ENCODE data around the gene PSMA1. TPM values are rescaled to one million over a fixed set of nuclear protein-coding genes. Genes with fewer than 3 reads are reported as not detected.

Gene PSMA1
- total and polyA plus RNA-seq, 2 donors (not counting 1 experiment from before 2014, with no cell fraction given), result 165 to 220 TPM

GRCh38 chr11:14499560-14500180 lies 20.5 kb downstream of the PSMA1 start, which contains the start of gene COPB1:
Gene COPB1 (minus strand): TSS chr11:14499811. CDS start chr11:14498928, 883 bp downstream.
- Histone ChIP-seq H3K4me2 (ENCODE audit: extremely low read depth, insufficient read depth, low read length) (peak within 1 kb of the TSS; percentile 90), H3K79me2 (ENCODE audit: control insufficient read depth, insufficient read depth, low read length) (peaks cover 36% of the 10 kb centered on the region), H3K9ac (ENCODE audit: insufficient read depth, low read length) (peak within 1 kb of the TSS; percentile 91), H2AFZ (ENCODE audit: low read length) (peak within 1 kb of the TSS; percentile 75), H3K27me3 (ENCODE audit: control insufficient read depth, insufficient read depth, low read length) (no peaks in the 10 kb centered on the region), H3K4me1 (ENCODE audit: control insufficient read depth, extremely low read depth, insufficient read depth, low read length) (peaks cover 2% of the 10 kb centered on the region), H3K36me3 (ENCODE audit: control insufficient read depth, insufficient read depth, low read length) (peaks cover 2% of the 10 kb centered on the region), H4K20me1 (ENCODE audit: control insufficient read depth, extremely low read depth, insufficient read depth, low read length) (no peaks in the 10 kb centered on the region), H3K9me3 (ENCODE audit: control insufficient read depth, insufficient read depth, low read depth, low read length) (no peaks in the 10 kb centered on the region), H3K4me3 (replicated peaks in 1 of 4; ENCODE audit: control extremely low read depth in 1 of 4, insufficient read depth in 1 of 4, low read depth in 3 of 4, low read length in 4 of 4) (peak within 1 kb of the TSS; percentile 75 to 90 (median 87)), H3K27ac (ENCODE audit: insufficient read depth, low read length) (peak within 1 kb of the TSS; percentile 73)
- peak; percentile 95 to 97 for DNase-seq (ENCODE audit: low read depth in 2 of 2)
- TF ChIP-seq EZH2 (IDR thresholded peaks at IDR 0.05; ENCODE audit: low read length, missing control alignments) (no peak), CTCF (conservative IDR thresholded peaks at IDR 0.05 in 1 of 2, IDR thresholded peaks at IDR 0.05 in 1 of 2; ENCODE audit: low read depth in 1 of 2, low read length in 2 of 2) (no peak)

- DNase-seq (ENCODE audit: low read depth in 2 of 2), result peak in 1 of 2 donors; percentile 21
- H3K27ac ChIP-seq (ENCODE audit: insufficient read depth, low read length), result peak overlapping the region; percentile 73
- no peaks in the 10 kb centered on the region for H3K27me3 ChIP-seq (ENCODE audit: control insufficient read depth, insufficient read depth, low read length)
- H3K4me1 ChIP-seq (ENCODE audit: control insufficient read depth, extremely low read depth, insufficient read depth, low read length), result peaks cover 2% of the 10 kb centered on the region
- H4K20me1 ChIP-seq (ENCODE audit: control insufficient read depth, extremely low read depth, insufficient read depth, low read length), result no peaks in the 10 kb centered on the region
- no peaks in the 10 kb centered on the region for H3K36me3 ChIP-seq (ENCODE audit: control insufficient read depth, insufficient read depth, low read length)
- H3K79me2 ChIP-seq (ENCODE audit: control insufficient read depth, insufficient read depth, low read length), result peaks cover 36% of the 10 kb centered on the region
- peak overlapping the region; percentile 91 for H3K9ac ChIP-seq (ENCODE audit: insufficient read depth, low read length)
- H3K4me2 ChIP-seq (ENCODE audit: extremely low read depth, insufficient read depth, low read length), result peak overlapping the region; percentile 53
- H2AFZ ChIP-seq (ENCODE audit: low read length), result no peak overlapping the region
- H3K9me3 ChIP-seq (ENCODE audit: control insufficient read depth, insufficient read depth, low read depth, low read length), result no peaks in the 10 kb centered on the region
- peak overlapping the region; percentile 75 to 90 (median 87) for H3K4me3 ChIP-seq (replicated peaks in 1 of 4; ENCODE audit: control extremely low read depth in 1 of 4, insufficient read depth in 1 of 4, low read depth in 3 of 4, low read length in 4 of 4)
- TF ChIP-seq EZH2 (IDR thresholded peaks at IDR 0.05; ENCODE audit: low read length, missing control alignments) (no peak), CTCF (conservative IDR thresholded peaks at IDR 0.05 in 1 of 2, IDR thresholded peaks at IDR 0.05 in 1 of 2; ENCODE audit: low read depth in 1 of 2, low read length in 2 of 2) (no peak)
Observed at GRCh38 chr11:14499178-14499559, 21.0 kb downstream of the PSMA1 start.

- Histone ChIP-seq H3K4me3 (replicated peaks in 1 of 4; ENCODE audit: control extremely low read depth in 1 of 4, insufficient read depth in 1 of 4, low read depth in 3 of 4, low read length in 4 of 4) (no peak overlapping the region), H4K20me1 (ENCODE audit: control insufficient read depth, extremely low read depth, insufficient read depth, low read length) (no peaks in the 10 kb centered on the region), H3K4me2 (ENCODE audit: extremely low read depth, insufficient read depth, low read length) (no peak overlapping the region), H3K36me3 (ENCODE audit: control insufficient read depth, insufficient read depth, low read length) (peaks cover 12% of the 10 kb centered on the region), H3K9ac (ENCODE audit: insufficient read depth, low read length) (no peak overlapping the region), H3K4me1 (ENCODE audit: control insufficient read depth, extremely low read depth, insufficient read depth, low read length) (no peaks in the 10 kb centered on the region), H3K27me3 (ENCODE audit: control insufficient read depth, insufficient read depth, low read length) (no peaks in the 10 kb centered on the region), H3K9me3 (ENCODE audit: control insufficient read depth, insufficient read depth, low read depth, low read length) (no peaks in the 10 kb centered on the region), H2AFZ (ENCODE audit: low read length) (no peak overlapping the region), H3K27ac (ENCODE audit: insufficient read depth, low read length) (no peak overlapping the region), H3K79me2 (ENCODE audit: control insufficient read depth, insufficient read depth, low read length) (peaks cover 4% of the 10 kb centered on the region)
- peak in 1 of 2 donors; percentile 7 for DNase-seq (ENCODE audit: low read depth in 2 of 2)
- TF ChIP-seq CTCF (conservative IDR thresholded peaks at IDR 0.05 in 1 of 2, IDR thresholded peaks at IDR 0.05 in 1 of 2; ENCODE audit: low read depth in 1 of 2, low read length in 2 of 2) (no peak), EZH2 (IDR thresholded peaks at IDR 0.05; ENCODE audit: low read length, missing control alignments) (no peak)
Observed at GRCh38 chr11:14480716-14481115, 39.5 kb downstream of the PSMA1 start.

All from fibroblast of lung (primary cell).